Measurements from ENCODE around the gene AIF1L. TPM values are rescaled to one million over a fixed set of nuclear protein-coding genes. Genes with fewer than 3 reads are reported as not detected.

The AIF1L gene
- total and polyA plus RNA-seq, 2 of the 4 experiments (the other 2 are of a cell fraction) = 0.18 to 0.19 TPM

DNA sequence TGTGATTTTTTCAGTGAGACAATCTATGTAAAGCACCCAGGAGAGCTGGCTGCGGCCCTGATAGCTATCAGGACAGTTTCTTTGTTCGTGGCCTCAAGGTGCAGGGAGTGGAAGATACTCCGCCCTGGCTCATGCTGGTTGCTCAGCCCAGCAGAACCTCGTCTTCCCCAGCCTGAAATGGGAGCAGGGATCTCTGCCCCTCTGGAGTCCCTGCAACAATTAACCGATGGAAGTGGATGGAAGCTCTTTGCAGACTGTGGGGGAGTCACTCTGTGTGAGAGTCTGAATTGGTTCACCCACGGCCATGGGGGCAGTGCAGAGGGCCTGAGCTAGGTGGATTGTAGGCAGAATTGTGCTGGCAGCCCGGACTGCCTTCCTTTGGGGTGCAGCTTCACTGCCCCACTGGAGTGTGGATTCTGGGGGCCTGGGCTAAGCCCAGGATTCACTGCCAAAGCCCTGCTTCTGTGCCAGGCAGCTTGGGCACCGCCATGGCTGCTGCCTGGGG is 2.8 kb downstream of the AIF1L start:
- 93% methylated on average over 4 of the region's 8 CpGs; no CpG with 5 or more reads in 1 of the 2 experiments for WGBS, 2 experiments (ENCODE audit: extremely low coverage in 2 of 2, insufficient read length in 1 of 2)
- Histone ChIP-seq H3K23ac (ENCODE audit: low read depth, low read length) (no peak overlapping the region), H4K8ac (ENCODE audit: low read depth in 2 of 2, low read length in 2 of 2) (no peak overlapping the region), H4K91ac (ENCODE audit: insufficient read depth, low read depth, low read length) (no peak overlapping the region), H4K20me1 (ENCODE audit: insufficient read depth, low read length) (no peaks in the 10 kb centered on the region), H3K27ac (ENCODE audit: insufficient read depth, low read length) (no peak overlapping the region), H3K56ac (ENCODE audit: extremely low read depth, insufficient read depth, low read length) (no peak overlapping the region), H2BK15ac (ENCODE audit: low read depth, low read length) (no peak overlapping the region), H3K27me3 (ENCODE audit: control insufficient read depth, insufficient read depth, low read length) (peaks cover 48% of the 10 kb centered on the region), H3K14ac (replicated peaks; ENCODE audit: low read depth, low read length) (no peak overlapping the region), H3K4me3 (ENCODE audit: insufficient read depth, low read depth, low read length) (no peak overlapping the region), H3K9ac (ENCODE audit: low read depth, low read length) (no peak overlapping the region), H3K18ac (ENCODE audit: low read depth, low read length) (no peak overlapping the region), H4K5ac (ENCODE audit: low read depth, low read length) (no peak overlapping the region), H2BK120ac (ENCODE audit: low read depth, low read length) (no peak overlapping the region), H3K9me3 (ENCODE audit: control insufficient read depth, insufficient read depth, low read length) (0 out of 2 replicates have a peak, but pooled peaks cover 2% of the 10 kb centered on the region), H2BK20ac (ENCODE audit: low read depth, low read length) (no peak overlapping the region), H3K79me1 (ENCODE audit: low read depth in 1 of 2, low read length in 2 of 2) (no peaks in the 10 kb centered on the region), H3K36me3 (ENCODE audit: control insufficient read depth, insufficient read depth, low read length) (no peaks in the 10 kb centered on the region), H3K4me2 (ENCODE audit: low read depth, low read length) (no peak overlapping the region), H2AK9ac (replicated peaks; ENCODE audit: low read depth, low read length, poor library complexity) (no peak overlapping the region), H3K9me1 (ENCODE audit: insufficient read depth, low read length) (no peaks in the 10 kb centered on the region), H3K4ac (ENCODE audit: low read depth, low read length) (no peak overlapping the region), H2BK5ac (ENCODE audit: low read depth, low read length, poor library complexity, severe bottlenecking) (no peak overlapping the region), H2AK5ac (ENCODE audit: low read depth, low read length) (no peak overlapping the region), H3K4me1 (ENCODE audit: control insufficient read depth, insufficient read depth, low read length) (peaks cover 2% of the 10 kb centered on the region; the same call in 1 of the 2 replicates), H2AFZ (replicated peaks; ENCODE audit: low read length, poor library complexity) (no peak overlapping the region)
- TF ChIP-seq NFE2L2 (IDR thresholded peaks at IDR 0.05; ENCODE audit: low read depth, low read length) = no peak
- no peak for TF ChIP-seq ELK1 (IDR thresholded peaks at IDR 0.05; ENCODE audit: borderline replicate concordance, low read depth, low read length)
- no peak for TF ChIP-seq RAD21 (IDR thresholded peaks at IDR 0.05; ENCODE audit: low read length)
- TF ChIP-seq RFX5 (IDR thresholded peaks at IDR 0.05; ENCODE audit: low read depth, low read length) = no peak
- TF ChIP-seq RCOR1 (IDR thresholded peaks at IDR 0.05; ENCODE audit: insufficient replicate concordance, low read length) = no peak
- TF ChIP-seq CEBPB (IDR thresholded peaks at IDR 0.05; ENCODE audit: low read depth, low read length) = no peak
- TF ChIP-seq MXI1 (IDR thresholded peaks at IDR 0.05; ENCODE audit: borderline replicate concordance, low read depth, low read length) = no peak
- no peak for TF ChIP-seq MAFK (IDR thresholded peaks at IDR 0.05; ENCODE audit: low read depth, low read length)
- TF ChIP-seq BHLHE40 (IDR thresholded peaks at IDR 0.05; ENCODE audit: low read depth, low read length) = no peak
- TF ChIP-seq, protein P1, sequence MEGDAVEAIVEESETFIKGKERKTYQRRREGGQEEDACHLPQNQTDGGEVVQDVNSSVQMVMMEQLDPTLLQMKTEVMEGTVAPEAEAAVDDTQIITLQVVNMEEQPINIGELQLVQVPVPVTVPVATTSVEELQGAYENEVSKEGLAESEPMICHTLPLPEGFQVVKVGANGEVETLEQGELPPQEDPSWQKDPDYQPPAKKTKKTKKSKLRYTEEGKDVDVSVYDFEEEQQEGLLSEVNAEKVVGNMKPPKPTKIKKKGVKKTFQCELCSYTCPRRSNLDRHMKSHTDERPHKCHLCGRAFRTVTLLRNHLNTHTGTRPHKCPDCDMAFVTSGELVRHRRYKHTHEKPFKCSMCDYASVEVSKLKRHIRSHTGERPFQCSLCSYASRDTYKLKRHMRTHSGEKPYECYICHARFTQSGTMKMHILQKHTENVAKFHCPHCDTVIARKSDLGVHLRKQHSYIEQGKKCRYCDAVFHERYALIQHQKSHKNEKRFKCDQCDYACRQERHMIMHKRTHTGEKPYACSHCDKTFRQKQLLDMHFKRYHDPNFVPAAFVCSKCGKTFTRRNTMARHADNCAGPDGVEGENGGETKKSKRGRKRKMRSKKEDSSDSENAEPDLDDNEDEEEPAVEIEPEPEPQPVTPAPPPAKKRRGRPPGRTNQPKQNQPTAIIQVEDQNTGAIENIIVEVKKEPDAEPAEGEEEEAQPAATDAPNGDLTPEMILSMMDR (conservative IDR thresholded peaks at IDR 0.05; ENCODE audit: low read depth, low read length) = no peak
- TF ChIP-seq, protein P2, sequence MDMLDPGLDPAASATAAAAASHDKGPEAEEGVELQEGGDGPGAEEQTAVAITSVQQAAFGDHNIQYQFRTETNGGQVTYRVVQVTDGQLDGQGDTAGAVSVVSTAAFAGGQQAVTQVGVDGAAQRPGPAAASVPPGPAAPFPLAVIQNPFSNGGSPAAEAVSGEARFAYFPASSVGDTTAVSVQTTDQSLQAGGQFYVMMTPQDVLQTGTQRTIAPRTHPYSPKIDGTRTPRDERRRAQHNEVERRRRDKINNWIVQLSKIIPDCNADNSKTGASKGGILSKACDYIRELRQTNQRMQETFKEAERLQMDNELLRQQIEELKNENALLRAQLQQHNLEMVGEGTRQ (IDR thresholded peaks at IDR 0.05; ENCODE audit: low read depth, low read length) = no peak
- no peak for TF ChIP-seq CHD1 (IDR thresholded peaks at IDR 0.05; ENCODE audit: low read depth, low read length)
- TF ChIP-seq POLR2A (IDR thresholded peaks at IDR 0.05; ENCODE audit: low read depth, low read length) = no peak
- no peak for TF ChIP-seq MAZ (IDR thresholded peaks at IDR 0.05; ENCODE audit: borderline replicate concordance, low read depth, low read length)
- no peak for TF ChIP-seq SMC3 (IDR thresholded peaks at IDR 0.05; ENCODE audit: low read depth, low read length)
- TF ChIP-seq FOS (IDR thresholded peaks at IDR 0.05; ENCODE audit: low read depth, low read length) = no peak
- DNase-seq (no peak), ATAC-seq (ENCODE audit: low read depth) (no peak)
- in situ Hi-C loops (cut with MboI; ENCODE audit: low sequenced_read_pairs) = no loop called here
- no TSS peak for BruUV-seq (replicated peaks)
- CTCF ChIA-PET = no interaction called here
- POLR2A ChIA-PET (ENCODE audit: unreplicated experiment) = interaction anchor here (0.6 kb wide), 1 partner anchor 23 kb away, joined by 3 read pairs; no protein-coding TSS in a partner anchor
- intact Hi-C loops (cut with micrococcal nuclease) = no loop called here
- dilution Hi-C loops (cut with HindIII; ENCODE audit: low sequenced_read_pairs, unreplicated experiment) = no loop called here

Data from IMR-90 (cell line).